Stimulated activated CD8-positive, alpha-beta memory T cell treated with anti-CD3 and anti-CD28 coated beads, Interleukin-2, amount 100 ng/mL, for 48 hours (primary cell): ENCODE results near the gene GIMD1.
"Not testable (repeated sequence)": the region's sequence is repeated elsewhere in the genome, so short reads cannot be mapped to it uniquely, and the experiment has no call there.

Source experiments
- DNase-seq, 2 donors: peaks; one replicate each; pipeline ENCODE4 v3.0.0-alpha.2; 2020; ENCODE audit warnings: low read depth in 2 of 2

Gene GIMD1

DNA sequence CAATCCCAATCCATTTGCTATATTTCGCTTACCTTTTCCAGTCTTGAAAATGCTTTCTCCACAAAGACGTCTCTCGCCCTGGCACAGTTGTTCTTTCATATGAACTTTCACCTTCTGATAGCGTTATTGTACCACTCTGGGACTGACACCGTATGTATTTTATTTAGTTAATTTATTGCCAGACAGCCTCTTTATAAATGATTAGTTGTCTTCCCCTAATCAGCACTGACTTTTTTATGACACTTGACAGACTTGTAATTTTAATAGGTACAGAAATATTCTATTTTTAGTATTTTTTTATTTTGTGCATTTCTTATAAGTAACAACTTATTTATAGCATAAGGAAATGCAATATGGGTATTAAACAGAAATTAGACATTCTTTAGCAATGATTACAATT lies at the start of gene GIMD1:
GIMD1 (minus strand) TSS at position 101 of the 400 bp plus-strand sequence. CDS start 1,343 bp downstream, outside the sequence.
- DNase-seq = no peak

DNA sequence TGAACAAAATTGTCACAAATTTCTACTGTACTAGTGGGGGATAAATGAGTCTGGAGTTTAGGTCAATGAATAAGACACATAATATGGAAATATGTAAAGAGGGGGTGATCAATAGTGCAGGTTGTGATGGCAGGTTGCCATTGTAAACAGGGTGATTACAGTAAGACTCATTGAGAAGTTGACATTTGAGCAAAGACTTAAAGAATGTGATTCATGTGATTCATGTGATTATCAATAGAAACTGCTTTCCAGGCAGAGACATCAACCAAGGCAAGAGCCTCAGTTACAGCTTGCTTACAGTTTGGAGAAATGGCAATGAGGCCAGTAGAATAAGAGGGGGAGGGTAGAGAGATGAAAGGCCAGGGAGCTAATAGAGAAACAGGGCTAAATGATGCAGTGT lies 45.8 kb upstream of the GIMD1 start:
- no peak for DNase-seq

DNA sequence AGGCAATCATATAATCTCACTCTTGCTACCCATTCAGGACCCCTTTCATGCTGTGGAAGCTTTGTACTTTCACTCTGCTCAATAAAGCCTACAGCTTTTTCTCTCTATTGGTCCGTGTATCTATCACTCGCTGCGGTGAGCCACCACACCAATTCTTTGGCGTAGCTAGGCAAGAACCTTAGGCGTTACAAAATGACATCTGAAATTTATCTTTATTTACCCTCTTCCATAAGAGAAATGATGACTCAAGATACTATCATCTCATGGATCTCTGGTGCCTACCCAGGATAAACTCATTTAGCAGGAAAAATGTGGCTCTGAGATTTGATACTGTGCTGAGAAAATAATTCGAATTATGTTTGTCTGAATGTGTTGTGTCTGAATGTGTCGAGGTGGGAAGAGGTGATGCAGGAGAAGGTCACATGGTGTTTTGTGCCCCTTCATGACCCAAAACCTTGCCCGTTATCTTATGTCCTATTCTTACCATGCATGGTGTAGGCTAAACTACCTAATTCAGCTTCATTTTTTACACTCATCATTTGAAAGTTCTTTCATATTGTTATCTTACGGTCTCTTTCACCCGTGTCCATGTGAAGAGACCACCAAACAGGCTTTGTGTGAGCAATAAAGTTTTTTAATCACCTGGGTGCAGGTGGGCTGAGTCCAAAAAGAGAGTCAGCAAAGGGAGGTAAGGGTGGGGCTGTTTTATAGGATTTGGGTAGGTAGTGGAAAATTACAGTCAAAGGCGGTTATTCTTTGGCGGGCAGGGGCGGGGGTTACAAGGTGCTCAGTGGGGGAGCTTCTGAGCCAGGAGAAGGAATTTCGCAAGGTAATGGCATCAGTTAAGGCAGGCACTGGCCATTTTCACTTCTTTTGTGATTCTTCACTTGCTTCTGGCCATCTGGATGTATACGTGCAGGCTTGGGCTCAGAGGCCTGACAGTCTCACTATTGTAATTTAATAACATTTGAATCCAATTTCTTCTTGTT lies 41.6 kb upstream of the GIMD1 start:
- DNase-seq = no peak

DNA sequence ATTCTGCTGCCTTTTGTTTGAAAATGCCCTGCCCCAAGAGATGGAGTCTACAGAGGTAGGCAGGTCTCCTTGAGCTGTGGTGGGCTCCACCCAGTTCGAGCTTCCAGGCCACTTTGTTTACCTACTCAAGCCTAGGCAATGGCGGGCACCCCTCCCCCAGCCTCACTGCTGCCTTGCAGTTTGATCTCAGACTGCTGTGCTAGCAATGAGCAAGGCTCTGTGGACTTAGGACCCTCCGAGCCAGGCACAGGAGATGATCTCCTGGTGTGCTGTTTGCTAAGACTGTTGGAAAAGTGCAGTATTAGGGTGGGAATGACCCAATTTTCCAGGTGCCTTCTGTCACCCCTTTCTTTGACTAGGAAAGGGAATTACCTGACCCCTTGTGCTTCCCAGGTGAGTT lies 39.4 kb upstream of the GIMD1 start:
- DNase-seq = not testable (repeated sequence)

DNA sequence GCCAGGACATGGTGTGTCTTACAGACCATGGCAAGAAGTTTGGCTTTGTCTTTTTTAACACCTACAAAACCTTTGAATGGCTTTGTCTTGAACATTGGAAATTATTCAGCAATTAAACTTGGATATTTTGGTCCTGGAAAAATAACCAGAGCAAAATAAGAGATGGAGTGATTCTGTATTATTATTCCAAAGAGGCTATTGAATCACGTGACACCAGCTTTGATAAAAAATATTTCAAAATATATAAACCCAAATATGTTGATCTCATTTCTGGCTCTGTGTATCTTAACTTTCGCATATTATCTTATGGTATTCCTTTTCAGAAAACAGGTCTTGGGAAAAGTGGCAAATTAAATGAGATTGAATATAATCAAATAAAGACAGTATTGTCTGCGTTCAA lies 32.6 kb upstream of the GIMD1 start:
- DNase-seq = no peak

DNA sequence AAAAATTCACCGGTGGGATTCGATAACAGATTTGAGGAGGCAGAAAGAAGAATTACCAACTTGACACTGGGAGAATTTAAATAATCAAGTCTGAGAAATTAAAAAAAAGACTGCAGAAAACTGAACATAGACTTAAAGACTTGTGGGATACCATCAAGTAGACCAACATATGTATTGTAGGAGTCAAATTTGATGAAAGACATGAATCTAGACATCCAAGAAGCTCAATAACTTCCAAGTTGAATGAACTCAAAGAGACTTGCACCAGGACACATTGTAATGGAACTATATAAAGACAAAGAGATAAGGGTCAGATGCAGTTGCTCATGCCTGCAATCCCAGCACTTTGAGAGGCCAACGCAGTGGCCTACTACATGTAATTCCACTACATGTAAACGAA lies 30.3 kb upstream of the GIMD1 start:
- not testable (repeated sequence) for DNase-seq

DNA sequence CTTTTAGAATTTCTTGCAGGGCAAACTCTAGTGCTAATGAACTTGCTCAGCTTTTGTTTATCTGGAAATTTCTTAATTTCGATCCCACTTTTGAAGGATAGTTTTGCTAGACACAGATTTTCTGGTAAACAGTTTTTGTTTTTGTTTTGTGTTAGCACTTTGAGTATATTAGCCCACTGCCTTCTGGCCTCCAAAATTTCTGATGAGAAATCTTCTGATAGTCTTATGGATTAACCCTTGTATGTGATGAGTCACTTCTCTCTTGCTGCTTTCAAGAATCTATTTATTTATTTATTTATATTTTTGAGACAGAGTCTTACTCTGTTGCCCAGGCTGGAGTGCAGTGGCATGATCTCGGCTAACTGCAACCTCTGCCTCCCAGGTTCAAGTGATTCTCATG lies 27.0 kb upstream of the GIMD1 start:
- DNase-seq = no peak

DNA sequence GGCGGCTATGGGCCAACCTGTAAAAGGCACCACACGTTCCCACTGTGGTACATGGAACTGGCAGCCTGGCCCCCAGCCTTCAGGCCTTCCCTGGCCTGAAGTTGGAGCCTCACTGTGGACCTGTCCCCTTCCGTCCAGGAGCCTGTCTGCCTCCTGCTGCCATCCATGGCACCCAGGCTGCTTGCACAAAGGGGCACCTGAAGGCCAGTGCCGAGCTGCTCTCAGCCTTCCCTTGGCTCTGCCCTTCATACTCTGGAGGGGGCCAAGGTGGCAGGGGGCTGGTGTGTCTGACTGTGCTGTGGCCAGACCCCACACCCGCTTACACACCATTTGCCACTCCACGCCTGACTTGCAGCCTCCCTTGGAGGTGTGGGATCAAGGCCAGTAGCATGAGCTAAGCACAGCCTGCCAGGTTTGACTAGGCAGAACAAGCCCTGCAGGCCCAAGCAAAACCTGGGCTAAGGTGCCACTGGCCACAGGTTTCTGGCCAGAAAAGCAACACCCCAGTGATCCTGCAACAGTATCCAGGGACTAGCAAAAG lies 17.3 kb upstream of the GIMD1 start:
- DNase-seq = no peak

DNA sequence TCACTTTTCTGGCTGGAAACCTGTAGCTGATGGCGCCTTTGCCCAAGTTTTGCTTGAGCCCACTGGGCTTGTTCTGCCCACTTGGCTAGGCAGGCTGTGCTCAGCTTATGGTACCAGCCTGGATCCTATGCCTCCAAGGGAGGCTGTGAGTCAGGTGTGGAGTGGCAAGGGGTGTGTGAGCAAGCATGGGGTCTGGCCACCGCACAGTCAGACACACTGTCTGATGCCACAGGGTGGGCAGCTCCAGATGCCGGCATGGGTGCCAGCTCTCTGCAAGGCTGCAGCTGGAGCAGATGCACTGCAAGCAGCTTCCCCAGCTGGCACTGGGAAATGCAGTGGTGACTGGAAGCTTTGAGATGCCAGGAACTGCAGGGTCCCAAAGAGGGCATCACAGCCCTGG lies 16.3 kb upstream of the GIMD1 start:
- DNase-seq = no peak

DNA sequence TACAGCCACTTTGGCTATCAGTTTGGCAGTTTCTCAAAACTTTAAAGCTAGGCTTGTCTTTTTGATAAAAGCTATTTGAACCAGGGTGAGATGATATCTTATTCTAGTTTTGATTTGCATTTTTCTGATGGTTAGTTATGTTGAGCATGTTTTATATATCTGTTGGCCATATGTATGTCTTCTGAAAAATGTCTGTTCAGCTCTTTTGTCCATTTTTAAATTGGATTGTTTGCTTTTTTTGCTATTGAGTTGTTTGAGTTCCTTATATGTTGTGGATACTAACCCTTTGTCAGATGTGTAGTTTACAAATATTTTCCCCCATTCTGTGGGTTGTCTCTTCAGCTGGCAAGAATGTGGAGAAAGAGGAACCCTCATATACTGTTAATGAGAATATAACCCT lies 11.6 kb upstream of the GIMD1 start:
- no peak for DNase-seq

DNA sequence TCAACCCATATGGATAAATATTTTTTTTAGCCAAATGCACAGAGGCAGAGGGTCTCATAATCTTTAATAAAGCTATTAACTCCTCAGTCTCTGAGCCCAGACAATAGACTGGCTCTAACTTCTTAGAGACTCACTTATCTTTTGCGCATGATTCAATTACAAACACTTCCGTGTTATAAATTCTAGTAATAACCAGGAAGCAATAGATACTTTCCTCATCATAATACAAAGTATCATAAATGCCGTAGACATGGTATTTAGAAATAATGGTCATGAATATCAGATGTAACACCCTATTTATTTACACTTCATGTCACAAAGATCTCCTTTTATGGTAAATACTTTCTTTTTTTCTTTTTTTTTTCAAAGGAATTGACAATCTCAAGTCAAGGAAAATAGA lies 4.4 kb upstream of the GIMD1 start:
- DNase-seq = no peak

DNA sequence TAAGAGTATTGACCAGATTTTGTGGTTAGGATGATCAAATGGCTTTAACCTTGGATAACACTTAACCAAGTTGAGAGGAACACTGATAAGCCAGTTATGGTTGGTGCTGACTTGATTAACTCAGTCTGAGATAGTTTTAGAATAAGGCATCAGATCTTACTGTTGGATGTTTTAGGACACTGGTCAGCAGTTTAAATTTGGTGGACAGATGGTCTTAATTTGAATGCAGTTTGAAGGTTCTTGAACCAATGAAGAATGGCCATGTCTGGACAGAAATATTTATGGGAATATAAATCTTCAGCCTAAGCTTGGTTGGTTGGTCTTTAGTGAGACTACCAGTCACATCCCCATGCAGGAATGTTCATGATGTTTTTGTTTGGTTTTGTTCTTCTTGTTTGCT lies 2.6 kb upstream of the GIMD1 start:
- DNase-seq = no peak

DNA sequence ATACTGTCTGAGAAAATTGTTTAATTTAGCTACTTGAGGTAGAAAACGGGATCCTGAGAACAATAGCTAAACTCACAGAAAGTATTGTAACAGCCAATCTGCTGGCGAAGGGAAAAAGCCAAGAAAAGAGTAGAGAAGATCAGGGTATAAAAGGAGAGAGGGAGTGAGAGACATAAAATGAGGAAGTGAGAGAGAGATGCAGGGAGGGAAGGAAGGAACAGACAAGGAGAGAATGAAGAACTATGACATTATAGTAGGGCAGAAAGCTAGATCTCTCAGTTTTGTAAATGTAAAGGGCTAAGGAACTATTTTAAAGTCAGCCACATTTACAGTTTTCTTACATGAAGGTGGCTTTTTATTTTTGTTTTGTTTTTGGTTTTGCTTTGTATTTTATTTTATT lies 1.6 kb upstream of the GIMD1 start:
- DNase-seq = no peak

DNA sequence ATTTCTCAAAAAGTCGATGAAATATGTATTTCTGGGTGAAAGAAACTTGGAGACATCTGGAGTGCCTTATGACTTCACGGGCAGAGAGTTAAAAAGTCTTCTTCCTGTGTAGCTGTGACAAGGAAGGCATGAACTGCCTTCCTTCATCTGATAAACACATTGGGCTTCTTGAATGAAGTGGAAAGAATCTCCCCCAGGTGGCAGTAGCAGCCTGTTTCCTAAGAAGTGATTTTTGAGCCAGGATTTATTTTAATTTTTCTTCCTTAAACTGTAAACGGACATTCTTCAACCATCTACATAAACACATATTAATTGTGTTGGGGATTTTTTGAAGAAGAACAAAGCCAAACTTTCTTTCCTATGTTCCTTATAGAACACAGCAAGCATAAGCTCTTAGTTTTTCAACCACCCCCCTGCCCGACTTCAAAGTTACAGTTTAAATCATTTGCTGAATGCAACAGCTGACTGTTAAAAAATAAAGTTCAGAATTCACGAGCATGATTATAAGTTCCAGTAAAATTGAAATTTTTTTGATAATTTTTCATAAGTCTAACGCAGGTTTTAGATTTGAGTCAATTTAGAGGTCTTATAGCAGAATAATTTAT lies 980 bp upstream of the GIMD1 start:
- DNase-seq = no peak

DNA sequence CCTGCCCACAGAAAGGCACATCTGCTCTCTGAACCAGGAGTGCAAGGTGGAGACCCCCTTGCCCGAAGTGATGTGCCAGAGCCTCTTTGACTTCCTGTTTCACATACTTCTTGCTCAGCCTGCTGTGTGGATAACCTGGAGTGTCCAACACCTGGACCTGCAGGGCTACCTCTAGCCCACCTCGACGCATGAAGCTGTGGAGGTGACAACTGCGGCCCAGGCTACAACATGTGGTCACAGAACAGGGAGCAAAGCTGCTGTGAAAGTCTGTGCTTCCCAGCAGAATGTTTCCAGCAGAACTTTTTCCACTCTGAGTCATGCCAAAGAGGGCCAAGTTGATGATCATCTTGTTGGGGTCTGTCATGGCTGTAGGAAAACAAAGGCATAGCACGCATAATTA lies 1.5 kb downstream of the GIMD1 start:
- no peak for DNase-seq

DNA sequence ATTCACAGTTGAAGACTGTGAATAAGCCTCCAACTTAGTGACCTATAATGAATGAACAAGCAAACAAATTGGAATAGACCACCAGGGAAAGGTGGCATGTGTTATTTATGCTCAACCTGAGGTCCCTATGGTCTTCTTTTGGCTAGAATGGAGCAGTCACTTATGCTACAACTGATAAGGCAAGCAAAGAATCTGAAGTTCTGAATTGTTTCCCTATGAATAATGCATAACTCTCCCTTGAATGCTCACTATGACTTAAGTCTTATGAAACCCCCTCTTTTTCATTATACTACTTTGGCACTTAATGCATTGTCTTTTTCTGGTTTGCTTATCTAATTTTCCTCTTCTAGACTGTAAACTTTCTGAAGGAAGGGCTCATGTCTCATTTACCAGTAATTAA lies 2.6 kb downstream of the GIMD1 start:
- DNase-seq = no peak

DNA sequence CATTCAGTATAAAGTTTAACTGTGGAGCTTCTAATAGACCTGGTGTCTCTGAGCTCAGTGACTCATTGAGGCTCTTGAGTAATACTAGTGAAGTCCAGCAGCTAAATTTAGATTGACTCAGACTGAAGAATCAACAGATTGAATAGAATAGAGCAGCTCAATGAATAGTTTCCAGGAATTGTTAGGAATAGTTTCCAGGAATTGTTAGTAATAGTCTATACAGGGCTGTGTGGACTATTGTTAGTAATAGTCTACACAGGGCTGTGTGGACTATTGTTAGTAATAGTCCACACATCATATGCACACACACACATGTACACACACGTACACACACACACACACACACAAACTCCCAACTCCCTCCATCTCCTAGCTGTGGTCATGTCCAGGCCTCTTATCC lies 3.0 kb downstream of the GIMD1 start:
- DNase-seq = no peak

DNA sequence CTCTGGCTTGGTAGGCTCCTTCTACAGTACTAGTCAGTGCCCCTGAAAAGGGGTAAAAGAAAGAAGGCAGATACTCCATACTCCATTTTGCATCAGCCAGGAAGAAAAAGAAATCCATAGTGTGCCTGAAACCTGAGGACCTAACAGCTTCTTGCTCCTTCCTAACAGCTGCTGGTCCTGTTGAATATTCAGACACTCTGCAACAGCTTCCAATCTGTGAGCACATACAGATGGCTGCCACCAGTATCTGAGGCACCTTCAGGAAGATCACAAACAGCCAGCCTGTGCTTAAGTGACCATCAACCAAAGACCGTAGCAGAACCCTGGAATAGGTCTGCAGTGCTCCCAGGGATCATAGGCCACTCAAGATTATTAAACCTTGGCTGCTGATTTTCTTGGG lies 4.3 kb downstream of the GIMD1 start:
- DNase-seq = no peak

DNA sequence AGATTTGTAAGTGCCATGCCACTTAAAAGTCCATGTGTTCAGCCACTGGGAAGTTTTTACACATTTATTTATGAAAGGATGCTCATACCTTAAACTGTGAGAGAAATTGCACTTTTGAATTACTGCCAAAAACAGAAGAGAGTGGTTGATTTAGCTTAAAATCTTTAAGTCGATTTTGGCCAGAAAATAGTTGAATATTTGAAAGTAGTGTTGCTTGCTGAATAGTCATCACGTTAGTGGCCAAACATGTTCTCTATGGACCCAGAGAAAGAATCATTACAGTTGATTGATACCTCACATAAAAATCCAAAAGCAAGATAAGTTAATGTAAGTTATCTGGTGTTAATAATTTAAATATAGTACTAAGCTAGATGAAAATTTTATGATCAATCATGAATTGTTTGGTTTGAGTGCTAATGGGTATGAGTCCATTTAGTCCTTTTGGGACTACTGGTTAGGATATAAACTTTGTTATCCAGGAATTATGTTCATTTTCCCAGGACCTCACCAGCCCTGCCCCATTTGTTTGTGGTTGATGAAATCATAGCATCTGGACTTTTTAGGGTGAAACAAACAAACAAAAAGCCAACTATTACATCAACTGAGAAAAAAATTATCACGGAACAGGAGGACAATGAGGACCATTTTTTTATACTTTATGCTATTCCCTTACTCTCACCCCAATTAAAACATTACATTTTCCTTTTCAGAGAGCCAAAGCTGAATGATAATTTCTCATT lies 6.3 kb downstream of the GIMD1 start:
- no peak for DNase-seq

DNA sequence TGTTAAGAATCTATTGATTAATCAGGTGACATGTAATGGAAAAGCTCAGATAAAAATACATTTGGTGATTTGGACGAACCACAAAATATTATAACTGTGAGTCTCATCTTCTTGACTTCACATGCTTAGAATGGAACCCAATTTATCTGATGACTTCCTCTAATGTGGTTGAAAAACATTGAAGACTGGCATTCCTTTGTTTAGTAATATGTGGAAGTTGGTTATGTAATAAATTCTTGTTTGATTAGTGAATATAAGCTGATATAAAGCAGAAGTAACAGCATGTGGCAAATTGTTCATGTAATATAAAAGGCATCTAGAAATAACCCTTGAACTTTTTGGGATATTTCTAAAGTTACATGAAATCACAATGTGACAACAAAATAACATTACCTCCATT lies 9.7 kb downstream of the GIMD1 start:
- no peak for DNase-seq

DNA sequence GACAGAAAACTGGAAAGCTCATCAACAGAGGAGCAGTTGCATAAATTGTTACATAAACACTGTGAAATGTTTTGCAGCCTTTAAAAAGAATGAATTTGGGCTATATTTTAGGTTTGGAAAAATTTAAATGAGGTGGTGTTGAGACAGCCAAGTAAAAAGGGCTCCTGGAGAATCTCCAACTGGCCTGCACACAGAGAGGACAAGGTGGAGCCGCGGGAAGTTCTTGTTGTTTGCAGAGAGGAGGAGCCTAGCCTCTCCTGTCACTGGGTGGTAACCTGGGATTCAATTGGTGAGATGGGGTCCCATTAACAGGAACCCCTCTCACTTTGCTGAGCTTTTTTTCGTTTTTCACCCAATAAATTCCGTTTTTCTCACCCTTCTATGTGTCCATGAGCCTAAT lies 13.4 kb downstream of the GIMD1 start:
- DNase-seq = no peak

DNA sequence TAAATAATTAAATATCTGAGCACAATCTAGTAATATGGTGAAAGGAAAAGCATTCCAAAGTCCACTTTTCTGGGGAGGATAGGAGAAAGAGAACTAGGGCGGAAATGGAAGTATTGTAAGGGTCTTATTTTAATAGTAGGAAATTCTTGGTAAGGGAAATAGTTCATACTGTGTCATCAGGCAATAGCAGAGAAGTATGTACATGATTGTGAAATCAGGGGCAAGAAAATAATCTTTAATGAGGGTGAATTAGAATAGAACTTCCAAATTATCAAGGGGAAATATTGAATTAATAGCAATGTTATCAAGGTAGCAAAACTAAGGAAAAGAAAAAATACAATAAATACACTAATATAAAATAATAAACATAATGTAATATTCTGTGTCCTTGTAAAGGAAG lies 14.8 kb downstream of the GIMD1 start:
- no peak for DNase-seq
